GM18867 (cell line): ENCODE measurements around the gene PPP6R2.

Source experiments
- ATAC-seq: cut with Tn5 transposase; IDR thresholded peaks from one replicate; pipeline ENCODE4 v1.9.1; 2021; ENCODE audit warnings: mild to moderate bottlenecking, moderate library complexity; ENCODE audit not compliant: unreplicated experiment

PPP6R2 gene

GRCh38 chr22:50305923-50306566 is 37.1 kb upstream of the PPP6R2 start:
- ATAC-seq = peak; percentile 32

DNA sequence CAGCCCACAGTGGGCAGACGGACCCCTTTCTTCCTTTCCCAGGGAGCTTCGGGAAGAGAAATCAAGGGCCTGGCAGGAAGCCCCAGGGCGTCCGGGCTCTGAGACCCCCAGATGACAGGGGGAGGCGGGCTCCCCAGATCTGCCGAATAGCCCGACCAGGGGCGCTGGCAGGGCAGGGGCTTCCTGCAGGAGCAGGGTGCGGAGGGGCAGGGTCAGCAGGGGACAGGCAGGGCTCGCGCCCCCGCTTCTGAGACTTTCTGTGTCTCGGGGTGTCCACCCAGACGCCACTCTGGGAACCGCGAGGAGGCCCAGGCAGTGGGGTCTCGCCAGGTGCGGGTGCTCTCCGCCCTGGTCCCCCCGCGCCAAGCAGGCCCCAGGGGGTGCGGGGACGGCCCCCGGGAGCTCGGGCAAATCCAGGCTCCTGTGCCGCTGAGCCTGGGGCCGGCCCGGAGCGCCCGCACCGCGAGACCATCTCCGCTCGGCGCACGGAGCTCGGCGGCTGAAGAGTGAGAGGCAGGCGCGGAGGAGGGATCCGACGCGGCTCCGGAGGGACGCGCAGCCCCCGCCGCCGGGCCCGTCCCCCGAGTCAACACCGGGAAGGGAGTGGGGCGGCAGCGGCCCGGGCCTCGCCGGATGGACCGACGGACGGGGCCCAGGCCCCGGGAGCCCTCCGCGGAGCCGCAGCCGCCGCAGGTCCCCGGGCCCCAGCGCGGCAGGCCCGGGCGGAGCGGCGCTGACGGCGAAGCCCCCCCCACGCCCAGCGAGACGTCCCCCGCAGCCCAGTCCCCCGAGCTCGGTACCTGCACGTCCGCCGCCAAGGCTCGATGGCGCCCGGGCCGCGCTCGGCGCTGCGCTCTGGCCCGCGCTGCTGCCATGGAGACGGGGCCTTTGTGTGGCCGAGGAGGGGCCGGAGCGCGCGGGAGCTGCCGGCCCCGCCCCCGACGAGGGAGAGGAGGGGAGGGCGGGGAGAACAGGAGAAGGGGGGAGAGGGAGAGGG is 36.1 kb upstream of the PPP6R2 start, which contains the start of gene PLXNB2:
Gene PLXNB2 (minus strand): TSS at position 894 of the 997 bp plus-strand sequence. CDS start 17,062 bp downstream, outside the sequence.
- peak; percentile 36 for ATAC-seq

GRCh38 chr22:50307890-50308596 is 35.1 kb upstream of the PPP6R2 start:
- no peak for ATAC-seq

- no peak for ATAC-seq
Observed at GRCh38 chr22:50308597-50308935, 34.6 kb upstream of the PPP6R2 start.

- ATAC-seq = no peak
Observed at GRCh38 chr22:50308986-50309600, 34.0 kb upstream of the PPP6R2 start.

- ATAC-seq = no peak
Observed at GRCh38 chr22:50309601-50309991, 33.5 kb upstream of the PPP6R2 start.

GRCh38 chr22:50310031-50310722 is 33.0 kb upstream of the PPP6R2 start:
- no peak for ATAC-seq

GRCh38 chr22:50310949-50311444 is 32.1 kb upstream of the PPP6R2 start:
- no peak for ATAC-seq

DNA sequence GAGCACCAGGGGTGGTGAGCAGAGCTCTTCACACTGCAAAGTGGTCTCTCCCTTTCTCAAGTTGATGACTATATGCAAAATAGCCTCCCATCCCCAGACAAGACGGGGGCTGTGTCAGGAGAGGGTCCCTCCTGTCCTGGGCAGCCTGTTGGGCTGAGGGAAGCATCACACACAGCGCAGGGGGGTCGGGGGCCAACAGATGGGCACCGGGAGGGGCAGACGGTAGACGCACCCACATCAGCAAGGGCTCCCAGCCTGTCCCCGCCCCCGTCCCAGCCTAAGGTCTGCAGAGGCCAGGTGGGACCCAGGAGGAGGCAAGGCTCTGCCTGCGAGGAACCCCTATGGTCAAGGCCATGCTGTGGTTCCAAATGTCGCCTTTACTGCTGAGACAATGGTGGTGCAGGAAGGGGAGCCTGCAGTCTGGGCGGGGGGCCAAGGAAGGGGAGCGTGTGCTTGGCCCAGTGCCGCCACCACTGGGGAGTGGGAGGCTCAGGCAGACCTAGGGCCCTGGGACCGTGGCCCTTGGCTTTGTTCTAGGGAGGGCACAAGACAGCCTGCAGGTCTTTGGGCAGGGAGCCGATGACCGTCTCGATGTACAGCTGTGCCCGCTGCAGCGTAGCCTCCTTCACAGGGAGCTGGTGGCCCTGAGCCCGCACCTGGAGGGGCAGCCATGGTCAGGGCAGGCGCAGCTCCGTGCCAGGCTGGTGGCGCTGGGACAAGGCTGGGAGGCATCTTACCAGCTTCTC is 31.3 kb upstream of the PPP6R2 start:
- no peak for ATAC-seq

GRCh38 chr22:50312371-50312770 is 30.8 kb upstream of the PPP6R2 start:
- ATAC-seq = no peak

GRCh38 chr22:50313021-50313420 is 30.1 kb upstream of the PPP6R2 start:
- ATAC-seq = no peak

- no peak for ATAC-seq
Observed at GRCh38 chr22:50313600-50313999, 29.5 kb upstream of the PPP6R2 start.

DNA sequence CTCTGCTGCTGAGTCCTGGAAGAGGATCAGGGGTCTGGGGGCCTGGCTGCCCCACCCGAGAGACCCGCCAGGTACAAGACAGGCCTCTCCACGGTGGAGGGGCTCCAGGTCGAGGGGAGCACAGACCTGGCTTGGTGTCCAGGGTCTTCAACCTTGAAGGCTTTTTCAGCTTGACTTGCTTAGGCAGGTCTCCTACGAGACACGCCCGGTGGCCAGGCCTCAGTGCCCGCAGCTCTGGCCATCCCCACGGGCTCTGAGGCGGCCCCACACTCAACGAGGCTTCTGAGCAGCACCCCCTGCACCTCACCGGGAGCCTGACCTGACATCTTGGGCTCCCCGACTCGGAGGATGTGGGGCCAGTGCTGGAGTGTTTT is 29.1 kb upstream of the PPP6R2 start:
- no peak for ATAC-seq

DNA sequence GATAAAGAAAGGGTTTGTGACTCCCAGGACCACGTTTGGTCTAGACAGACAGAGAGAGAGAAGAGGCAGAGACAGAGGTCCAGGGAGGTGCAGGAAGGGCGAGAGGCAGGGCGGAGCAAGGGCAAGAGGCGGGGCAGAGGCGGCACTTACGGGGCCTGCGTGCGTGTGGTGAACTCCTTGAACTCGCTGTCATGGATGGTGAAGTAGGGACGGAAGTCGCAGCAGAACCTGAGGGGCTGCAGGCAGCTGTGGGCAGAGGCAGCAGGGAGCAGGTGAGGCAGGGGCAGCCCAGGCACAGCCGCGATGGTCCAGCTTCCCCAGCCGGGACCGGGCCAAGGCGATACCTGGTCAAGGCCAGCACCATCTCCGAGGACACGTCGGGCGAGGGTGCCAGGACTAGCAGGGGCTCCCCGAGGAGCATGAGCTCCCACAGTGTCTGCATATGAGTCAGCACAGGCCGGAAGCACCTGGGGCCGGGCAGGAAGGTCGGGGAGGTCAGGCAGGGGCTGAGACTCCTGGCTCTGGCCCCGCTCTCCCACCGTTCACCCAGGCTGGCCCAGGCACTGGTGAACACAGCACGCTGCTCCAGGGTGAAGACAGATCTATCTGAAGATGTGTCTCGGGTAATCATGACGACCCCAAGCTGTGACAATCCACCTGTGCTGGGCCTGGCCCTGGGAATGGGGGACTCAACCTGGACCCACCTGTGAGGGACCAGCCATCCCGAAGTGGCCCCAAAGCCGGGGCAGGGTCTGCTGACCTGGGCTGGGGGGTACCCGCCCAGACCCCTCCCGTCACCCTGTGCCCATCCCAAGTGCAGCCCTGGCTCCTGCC is 28.5 kb upstream of the PPP6R2 start:
- ATAC-seq = peak; percentile 74

GRCh38 chr22:50315289-50316113 is 27.6 kb upstream of the PPP6R2 start:
- no peak for ATAC-seq

- no peak for ATAC-seq
Observed at GRCh38 chr22:50316114-50317065, 26.7 kb upstream of the PPP6R2 start.

DNA sequence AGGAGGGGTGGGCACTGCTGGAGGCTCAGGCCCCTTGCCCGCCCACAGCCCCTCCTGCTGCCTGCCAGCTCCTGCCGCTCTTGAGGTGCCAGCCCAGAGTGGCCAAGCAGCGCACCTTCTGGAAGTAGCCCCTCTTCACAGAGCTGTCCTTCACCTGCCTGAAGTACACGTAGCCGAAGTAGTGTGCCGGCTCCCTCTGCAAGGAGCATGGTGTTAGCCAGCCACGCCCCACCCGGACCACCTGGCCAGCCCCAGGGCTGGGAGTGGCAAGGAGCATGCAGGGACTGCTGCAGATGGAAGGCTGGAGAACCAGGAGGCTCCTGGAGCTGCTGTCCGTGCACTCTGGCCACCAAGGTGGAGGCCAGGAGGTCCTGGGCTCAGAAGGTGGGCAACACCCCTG is 25.9 kb upstream of the PPP6R2 start:
- no peak for ATAC-seq
